ENCODE results near the gene PMM2. TPM values are rescaled to one million over a fixed set of nuclear protein-coding genes. Genes with fewer than 3 reads are reported as not detected.
A peak's percentile ranks its signal among the peaks of the same experiment; 100 is the strongest.
"Not testable (repeated sequence)": the region's sequence is repeated elsewhere in the genome, so short reads cannot be mapped to it uniquely, and the experiment has no call there.

PMM2 gene
- polyA plus RNA-seq (ENCODE audit: insufficient read length in 3 of 3), result 10 to 100 TPM; 19.7 to 23.6 (median 22.3) TPM

DNA sequence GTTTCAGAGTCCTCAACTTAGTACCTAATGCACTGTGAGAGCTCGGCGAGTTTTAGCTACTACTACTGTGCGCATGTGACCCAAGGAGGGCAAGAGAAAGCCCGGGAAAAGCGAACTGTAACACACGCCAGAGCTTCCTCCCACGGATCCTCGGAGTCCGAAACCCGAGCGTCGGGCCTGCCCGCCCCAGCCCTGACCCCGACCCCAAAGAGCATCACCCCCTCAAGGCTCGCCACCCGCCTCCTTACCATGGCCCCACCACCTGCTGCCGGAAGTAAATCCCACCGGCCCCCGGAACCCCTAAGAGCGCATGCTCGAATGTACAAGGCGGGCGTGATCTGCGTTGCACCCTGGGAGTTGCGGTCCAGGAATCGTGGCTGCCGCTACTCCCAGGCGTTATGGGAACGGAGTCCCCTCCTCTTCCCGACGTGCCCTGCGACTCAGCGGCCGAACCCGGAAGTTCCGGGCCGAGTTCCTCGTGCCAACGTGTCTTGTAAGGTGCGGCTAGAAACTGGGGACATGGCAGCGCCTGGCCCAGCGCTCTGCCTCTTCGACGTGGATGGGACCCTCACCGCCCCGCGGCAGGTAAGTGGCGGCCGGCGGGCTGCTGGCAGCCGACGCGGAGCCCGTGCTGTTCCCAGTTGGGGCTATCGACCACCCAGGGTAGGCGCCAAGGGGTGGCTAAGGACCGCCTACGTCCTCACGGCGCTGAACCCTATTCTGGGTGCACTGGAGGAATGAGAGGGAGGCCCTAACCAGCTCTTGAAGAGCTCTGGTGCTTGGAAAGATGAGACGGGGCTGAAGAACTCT lies at the start of gene PMM2, which contains the start of gene TMEM186:
TSS of gene PMM2 (plus strand) at position 476 of the 810 bp plus-strand sequence. CDS start at position 520, 44 bp downstream.
TSS of gene TMEM186 (minus strand) at position 276 of the 810 bp plus-strand sequence. CDS start at position 251, 25 bp downstream.
- peak; percentile 81 to 92 (median 85) for DNase-seq (ENCODE audit: low read depth in 3 of 3, low spot score in 2 of 3)

- not testable (repeated sequence) for DNase-seq (ENCODE audit: low read depth in 3 of 3, low spot score in 2 of 3)
These were observed 48.7 kb upstream of the PMM2 start for GRCh38 chr16:8748944-8749343.

DNA sequence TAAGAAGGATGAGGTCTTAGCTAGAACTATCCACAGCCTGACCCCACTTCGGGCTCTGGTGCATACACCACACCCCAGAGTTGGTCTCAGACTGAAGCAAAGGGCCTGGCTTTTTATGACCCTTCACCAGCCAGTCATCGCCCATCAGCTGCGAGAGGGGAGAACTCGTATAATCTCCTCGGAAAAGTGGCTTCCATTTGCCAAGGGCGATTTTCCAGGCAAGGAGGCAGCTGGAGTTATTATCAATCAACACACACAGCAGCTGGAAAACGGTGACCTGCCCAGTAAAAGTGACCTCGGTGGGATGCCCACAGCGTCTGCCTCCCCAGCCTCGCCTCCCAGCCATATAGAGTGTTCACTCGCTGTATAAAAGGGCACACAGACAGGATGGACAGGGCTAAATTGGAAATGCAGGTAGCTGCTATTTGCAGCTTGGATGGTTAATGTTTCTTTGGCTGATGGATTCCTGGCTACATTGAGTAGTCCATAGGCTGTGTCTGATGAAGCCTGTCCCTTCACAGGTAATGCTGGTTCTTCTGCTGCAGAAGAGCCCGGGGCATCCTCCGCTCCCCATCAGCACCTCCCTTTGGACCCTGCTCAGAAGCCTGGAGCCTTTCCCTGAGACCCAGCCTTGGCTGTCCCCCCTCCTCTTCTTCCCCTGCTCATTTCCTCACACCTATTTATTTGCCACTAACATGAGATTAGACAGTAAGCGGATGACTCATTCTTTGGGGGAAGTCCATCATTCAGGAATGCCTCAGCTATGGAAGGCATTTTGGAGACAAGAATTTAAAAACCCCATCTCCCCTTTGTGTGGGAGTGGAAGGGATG lies 45.9 kb upstream of the PMM2 start:
- no peak for DNase-seq (ENCODE audit: low read depth in 3 of 3, low spot score in 2 of 3)

DNA sequence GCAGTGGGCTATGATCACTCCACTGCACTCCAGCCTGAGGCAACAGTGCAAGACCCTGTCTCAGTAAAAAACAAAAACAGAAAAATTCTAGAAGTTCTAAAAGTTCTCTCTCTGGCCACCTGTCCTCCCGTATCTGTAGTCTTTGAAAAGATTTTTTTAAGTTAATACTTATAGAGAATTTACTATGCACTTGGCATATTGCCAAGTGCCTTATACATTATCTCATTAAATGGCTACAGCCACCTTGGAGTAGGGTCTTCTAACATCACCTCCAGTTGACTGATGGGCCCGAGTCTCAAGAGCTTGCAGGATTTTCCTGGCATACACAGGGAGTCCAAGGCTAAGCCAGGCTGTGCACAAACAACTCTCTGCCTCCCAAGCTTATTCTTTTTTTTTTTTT lies 44.9 kb upstream of the PMM2 start:
- no peak for DNase-seq (ENCODE audit: low read depth in 3 of 3, low spot score in 2 of 3)

DNA sequence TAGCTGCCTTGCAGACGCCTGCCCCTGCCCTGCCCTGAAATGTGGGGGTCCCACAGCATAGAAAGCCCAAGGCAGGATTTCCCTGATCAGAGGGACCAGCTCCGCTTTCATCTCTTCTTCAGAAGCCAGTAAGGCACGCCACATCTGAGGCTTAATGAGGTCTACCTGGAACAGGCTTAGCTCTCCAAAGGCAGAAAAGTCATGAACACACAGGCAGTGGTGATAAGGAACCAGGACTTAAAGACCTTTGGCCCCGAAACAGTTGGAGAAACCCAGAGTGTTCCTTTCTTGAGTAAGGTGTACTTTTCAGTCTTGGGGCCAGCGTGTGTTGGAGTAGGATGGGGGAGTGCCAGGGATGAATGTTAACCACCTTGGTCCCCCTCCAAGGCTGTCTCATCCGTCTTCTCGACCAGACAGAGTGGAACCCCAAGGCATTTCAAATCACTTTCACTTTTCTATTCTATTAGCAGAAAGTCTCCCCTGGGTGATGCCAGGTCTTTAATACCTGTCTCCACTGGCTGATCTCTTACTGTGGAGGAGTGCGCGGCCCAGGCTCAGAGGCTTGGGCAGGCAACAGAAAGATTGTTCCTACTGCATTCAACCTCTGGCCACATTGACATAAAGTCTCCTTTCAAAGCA lies 44.1 kb upstream of the PMM2 start:
- DNase-seq (ENCODE audit: low read depth in 3 of 3, low spot score in 2 of 3), result no peak

DNA sequence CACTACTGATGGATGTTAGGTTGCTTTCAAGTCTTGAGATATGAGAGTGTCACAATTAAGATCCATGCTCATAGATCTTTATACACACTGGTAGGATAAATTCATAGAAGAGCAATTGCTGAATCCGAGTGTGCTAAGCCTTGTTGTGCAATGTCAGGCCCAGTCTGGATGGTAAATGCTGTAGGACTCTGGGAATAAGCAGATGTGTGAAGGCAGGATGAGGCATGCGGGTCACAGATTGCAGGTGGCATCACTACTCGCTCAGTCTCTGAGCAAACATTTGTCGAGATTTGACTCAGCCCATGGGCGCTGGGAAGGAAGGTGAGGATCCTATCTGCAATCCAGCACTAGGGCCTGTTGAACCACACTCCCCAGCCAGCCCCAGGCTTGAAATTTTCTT lies 40.9 kb upstream of the PMM2 start:
- no peak for DNase-seq (ENCODE audit: low read depth in 3 of 3, low spot score in 2 of 3)

DNA sequence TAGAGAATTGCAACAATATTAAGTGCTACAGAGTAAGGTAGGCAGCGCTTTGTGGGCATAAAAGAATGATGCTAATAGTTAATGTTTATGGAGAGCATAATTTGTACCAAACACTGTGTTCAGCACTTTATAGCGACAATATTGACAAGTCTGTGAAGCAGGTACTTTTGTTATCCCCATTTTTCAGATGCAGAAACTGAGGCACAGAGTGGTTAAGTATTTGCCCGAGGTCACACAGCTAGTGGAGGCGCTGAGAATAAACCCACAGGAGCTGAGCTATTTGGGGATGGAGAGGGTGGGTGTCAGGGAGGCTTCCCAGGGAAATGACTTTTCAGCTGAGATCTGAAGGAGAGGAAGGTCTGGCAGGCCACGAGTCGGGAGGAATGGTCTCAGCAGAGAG lies 39.6 kb upstream of the PMM2 start:
- DNase-seq (ENCODE audit: low read depth in 3 of 3, low spot score in 2 of 3), result no peak

- no peak for DNase-seq (ENCODE audit: low read depth in 3 of 3, low spot score in 2 of 3)
These were observed 37.6 kb upstream of the PMM2 start for GRCh38 chr16:8760021-8760420.

DNA sequence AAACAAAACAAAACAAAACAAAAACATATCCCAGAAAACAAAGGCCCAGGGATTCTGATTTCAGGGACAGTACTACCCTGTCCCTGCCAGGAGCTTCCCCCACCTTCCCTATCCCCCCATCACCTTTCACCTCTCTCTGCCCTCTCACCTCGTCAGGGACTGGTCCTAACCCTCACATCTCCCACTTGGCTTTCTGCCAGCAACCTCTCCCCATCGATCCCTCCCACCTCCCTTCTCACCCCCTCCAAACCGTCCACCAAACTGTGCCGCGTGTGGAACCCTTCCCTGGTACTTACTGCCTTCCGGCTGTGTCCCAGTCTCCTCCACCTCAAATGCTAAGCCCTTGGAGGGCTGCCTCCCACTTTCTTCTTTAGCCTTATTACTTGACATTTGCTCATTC lies 36.6 kb upstream of the PMM2 start:
- DNase-seq (ENCODE audit: low read depth in 3 of 3, low spot score in 2 of 3), result no peak

DNA sequence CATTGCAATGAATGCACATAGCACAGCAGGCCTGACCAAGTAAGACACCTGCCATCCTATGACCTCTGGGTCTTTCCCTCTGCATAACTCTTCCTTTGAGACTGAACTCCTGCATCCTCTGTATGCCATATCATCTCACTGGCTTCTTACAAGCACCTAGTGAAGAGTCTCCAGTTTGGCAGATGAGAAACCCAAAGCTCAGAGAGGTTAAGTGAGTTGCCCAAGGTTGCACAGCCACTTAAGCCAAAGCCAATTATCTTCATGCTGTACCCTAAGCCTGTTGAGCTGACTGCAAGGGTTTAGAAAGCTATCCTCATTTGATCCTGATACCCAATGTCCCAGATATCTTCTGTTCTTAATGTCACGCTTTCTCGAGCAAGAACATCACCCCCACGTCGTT lies 35.4 kb upstream of the PMM2 start:
- DNase-seq (ENCODE audit: low read depth in 3 of 3, low spot score in 2 of 3), result no peak

DNA sequence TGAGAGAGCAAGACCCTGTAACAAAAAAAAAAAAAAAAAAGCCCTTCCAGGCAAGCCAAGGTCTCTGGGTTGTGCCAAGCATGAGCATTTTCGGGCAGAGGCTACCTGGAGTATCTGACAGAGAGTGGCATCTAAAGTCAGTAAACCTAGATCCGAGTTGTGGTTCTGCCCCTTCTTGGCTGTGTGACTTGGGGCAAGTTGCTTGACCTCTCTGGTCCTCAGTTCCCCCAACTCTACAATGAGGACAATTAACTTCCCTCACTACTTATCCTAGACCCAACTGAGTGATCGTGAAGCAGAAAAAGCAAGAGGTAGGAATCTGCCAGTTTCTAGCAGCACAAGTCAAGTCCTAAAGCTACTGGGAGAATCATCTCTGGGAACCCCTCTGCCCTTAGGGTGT lies 34.6 kb upstream of the PMM2 start:
- no peak for DNase-seq (ENCODE audit: low read depth in 3 of 3, low spot score in 2 of 3)

DNA sequence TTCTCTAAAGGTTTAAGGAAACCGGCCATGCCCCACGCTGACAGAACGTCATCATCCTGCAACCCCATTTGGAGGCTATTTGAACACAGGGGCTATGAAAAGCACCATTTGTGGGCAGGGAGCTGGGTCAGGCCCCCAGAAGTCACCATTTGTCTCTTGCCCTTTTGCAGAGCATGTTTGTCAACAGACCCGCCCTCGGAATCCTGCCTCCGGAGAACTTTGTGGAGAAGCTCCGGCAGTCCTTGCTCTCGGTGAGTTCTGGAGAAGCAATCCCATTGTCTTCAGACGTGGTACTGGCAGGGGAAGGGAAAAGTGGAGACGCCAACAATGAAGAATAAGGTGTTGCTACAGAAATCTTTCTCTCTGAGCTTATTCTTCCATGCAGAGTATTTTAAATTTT lies 33.7 kb upstream of the PMM2 start:
- DNase-seq (ENCODE audit: low read depth in 3 of 3, low spot score in 2 of 3), result no peak

GRCh38 chr16:8764525-8765250 lies 33.0 kb upstream of the PMM2 start:
- DNase-seq (ENCODE audit: low read depth in 3 of 3, low spot score in 2 of 3), result no peak

DNA sequence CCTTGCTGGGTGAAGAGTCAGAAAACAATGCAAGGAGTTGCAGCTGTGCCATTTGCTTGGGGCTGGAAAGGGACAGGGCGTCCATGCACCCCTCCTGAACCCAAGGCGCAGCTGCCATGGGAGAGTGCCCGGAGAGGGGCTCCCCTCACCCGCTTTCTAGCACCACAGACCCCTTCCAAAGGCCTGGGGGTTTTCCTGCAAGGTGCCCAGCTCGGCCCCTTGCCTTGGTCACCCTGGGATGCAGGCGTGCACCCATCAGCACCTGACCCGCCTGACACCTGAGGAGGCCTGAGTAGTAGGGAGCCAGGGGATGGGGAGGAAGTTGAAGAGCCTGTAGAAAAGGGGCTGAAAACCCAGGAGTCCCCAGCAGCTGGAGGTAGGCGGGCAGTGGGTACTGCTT lies 30.5 kb upstream of the PMM2 start:
- no peak for DNase-seq (ENCODE audit: low read depth in 3 of 3, low spot score in 2 of 3)

DNA sequence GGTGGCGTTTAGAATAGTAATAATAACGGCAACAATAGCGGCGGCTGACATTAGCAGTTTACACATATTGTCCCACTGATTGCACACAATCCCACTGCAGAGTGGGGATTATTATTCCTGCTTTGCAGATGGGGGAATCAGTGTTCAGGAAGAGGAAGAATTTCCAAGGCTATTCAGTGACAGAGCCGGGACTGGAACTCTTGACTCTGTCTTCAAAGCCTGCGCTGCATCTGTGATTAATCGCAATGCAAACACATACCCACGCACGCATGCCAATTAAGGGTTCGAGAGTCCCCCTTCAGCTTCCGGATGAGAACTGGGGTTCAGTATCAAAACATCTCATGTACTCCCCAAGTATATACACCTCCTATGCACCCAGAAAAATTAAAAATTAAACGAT lies 29.4 kb upstream of the PMM2 start:
- DNase-seq (ENCODE audit: low read depth in 3 of 3, low spot score in 2 of 3), result no peak

DNA sequence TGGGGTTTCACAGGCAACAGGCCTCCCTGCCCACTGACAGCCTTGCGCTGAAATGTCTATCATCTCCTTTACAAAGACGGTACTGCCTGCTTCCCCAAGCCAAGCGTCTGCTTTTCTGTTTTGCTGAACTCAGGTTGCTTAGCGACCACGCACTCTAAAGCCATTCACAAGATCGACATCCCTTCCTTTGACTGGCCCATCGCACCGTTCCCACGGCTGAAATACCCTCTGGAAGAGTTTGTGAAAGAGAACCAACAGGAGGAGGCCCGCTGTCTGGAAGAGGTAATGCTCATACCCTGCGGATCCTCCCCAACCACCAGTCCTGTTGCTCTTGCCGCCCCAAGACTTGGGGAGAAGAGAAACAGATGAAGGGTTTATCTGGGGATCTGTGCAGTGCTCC lies 28.9 kb upstream of the PMM2 start:
- DNase-seq (ENCODE audit: low read depth in 3 of 3, low spot score in 2 of 3), result no peak

DNA sequence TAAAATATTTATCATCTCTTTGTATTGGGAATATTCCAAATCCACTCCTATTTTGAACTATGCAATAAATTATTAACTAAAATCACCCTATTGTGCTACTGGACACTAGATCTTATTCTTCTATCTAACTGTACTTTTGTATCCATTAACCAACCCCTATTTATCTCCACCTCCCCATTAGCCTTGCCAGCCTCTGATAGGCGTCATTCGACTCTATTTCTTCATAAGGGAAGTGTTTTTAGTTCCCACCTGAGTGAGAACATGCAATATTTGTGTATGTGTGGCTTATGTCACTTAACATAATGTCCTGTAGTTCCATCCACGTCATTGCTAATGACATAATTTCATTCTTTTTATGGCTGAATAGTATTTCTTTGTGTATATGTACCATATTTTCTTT lies 24.1 kb upstream of the PMM2 start:
- DNase-seq (ENCODE audit: low read depth in 3 of 3, low spot score in 2 of 3), result no peak

GRCh38 chr16:8774208-8774607 lies 23.4 kb upstream of the PMM2 start:
- no peak for DNase-seq (ENCODE audit: low read depth in 3 of 3, low spot score in 2 of 3)

- no peak for DNase-seq (ENCODE audit: low read depth in 3 of 3, low spot score in 2 of 3)
These were observed 22.3 kb upstream of the PMM2 start for GRCh38 chr16:8775359-8775758.

GRCh38 chr16:8776129-8776584 lies 21.5 kb upstream of the PMM2 start:
- DNase-seq (ENCODE audit: low read depth in 3 of 3, low spot score in 2 of 3), result no peak

GRCh38 chr16:8777217-8777616 lies 20.4 kb upstream of the PMM2 start:
- no peak for DNase-seq (ENCODE audit: low read depth in 3 of 3, low spot score in 2 of 3)

Measured in right renal cortex interstitium (tissue), 3 donors.